ENCODE data around the gene APCDD1L.

APCDD1L gene

GRCh38 chr20:58463256-58463655 lies 51.9 kb downstream of the APCDD1L start:
- no peak for DNase-seq

GRCh38 chr20:58461899-58462298 lies 53.3 kb downstream of the APCDD1L start:
- DNase-seq, result no peak

DNA sequence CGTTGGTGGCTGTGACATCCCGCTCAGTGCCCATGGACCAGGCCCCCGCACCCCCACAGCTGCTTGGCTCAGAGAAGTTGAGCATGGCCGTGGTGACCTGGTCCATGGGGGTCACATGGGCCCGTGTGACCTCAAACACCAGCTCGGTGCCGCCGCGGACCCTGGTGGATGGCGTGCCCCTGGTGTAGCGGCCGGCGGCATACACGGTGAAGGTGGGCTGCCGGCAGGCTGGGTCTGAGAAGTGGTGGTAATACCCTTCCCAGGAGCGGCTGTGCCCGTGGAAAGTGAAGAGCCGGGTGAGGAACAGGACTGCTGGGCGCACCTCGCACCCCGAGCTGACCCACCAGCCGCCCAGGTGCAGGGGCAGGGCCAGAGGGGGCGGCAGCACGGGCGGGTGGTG lies 54.1 kb downstream of the APCDD1L start:
- DNase-seq, result no peak

DNA sequence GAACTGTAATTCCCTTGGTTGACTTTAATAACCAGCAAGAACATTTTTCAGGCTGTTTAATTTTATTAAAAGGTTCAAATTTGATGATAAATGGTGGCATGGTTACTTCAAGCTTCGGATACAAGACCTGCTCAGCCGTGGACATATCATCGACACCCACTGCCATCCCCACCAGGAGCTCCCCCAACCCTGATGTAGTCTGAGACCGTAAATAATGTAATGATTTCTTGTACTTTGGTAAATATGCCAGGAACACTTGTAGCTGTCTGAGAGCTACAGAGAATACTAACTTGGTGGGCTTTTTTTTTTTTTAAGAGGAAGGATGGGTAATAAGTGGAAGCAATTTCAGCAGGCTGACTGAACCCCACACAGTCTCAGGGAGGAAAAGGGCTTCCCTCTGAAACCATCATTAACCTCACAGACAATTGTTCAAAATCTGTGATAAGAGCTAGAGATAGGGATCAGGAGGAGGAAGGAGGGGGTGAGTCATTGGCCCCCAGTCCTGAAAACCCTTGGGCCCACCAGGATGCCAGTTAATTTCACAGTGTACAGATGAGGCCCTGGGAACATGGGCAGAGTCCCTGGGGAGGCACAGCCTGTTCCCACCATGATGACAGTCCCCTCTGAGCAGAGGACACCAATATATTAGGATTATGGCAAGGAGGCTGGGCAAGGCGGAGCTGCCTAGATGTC lies 56.0 kb downstream of the APCDD1L start:
- DNase-seq, result no peak

DNA sequence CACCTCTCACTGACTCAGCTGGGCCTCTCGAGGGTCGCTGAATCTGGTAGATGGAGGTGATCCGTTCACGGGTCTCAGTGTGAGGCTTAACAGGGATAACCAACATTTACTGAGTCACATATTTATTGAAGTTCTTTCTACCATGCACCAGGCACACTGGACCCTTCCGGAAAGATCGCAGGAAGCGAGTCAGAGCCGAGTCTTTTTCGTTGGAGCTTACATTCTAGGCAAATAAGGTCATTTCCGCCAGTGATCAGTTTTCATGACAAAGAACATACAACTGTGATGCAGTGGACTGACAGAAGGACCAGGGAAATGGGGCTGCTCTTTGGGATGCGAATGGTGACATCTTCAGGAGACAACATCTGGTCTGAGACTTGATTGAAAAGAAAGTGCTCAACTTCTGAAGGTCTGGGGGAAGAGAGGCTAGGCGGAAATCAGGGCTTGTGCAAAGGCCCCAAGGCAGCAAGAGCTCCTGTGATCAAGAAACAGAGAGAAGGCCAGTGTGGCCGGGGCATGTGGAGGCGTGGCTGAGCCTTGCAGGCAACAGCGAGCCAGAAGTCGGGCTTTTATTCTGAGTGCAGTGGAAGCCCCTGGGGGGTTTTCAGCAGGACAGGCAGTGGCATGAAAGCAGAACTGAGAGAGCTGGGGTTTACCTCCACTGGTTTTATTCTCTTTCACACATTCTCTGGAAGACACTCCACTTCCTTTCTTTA lies 56.7 kb downstream of the APCDD1L start:
- DNase-seq, result no peak

- DNase-seq, result no peak
Measured at GRCh38 chr20:58457083-58457695, 58.0 kb downstream of the APCDD1L start.

GRCh38 chr20:58454460-58454859 lies 60.7 kb downstream of the APCDD1L start:
- no peak for DNase-seq

DNA sequence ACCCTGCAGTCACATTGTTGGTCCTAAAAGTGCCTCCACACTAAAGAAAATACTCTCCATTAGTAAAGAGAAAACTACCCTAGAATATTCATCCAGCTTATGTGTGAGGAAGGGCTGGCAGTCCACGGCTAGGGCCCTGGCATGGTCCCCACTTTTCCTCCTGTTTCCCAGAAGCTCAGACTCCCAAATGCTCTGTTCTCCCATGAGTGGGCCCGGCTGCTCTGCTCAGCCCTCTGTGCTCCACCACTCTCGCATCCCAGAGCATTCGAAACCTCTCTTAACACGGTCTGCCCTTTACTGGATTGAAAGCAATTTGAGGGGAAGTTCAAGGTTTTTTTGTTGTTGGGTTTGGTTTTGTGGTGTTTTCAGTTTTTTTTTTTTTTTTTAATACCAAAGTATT lies 61.8 kb downstream of the APCDD1L start:
- no peak for DNase-seq

- DNase-seq, result no peak
Measured at GRCh38 chr20:58452667-58453255, 62.4 kb downstream of the APCDD1L start.

DNA sequence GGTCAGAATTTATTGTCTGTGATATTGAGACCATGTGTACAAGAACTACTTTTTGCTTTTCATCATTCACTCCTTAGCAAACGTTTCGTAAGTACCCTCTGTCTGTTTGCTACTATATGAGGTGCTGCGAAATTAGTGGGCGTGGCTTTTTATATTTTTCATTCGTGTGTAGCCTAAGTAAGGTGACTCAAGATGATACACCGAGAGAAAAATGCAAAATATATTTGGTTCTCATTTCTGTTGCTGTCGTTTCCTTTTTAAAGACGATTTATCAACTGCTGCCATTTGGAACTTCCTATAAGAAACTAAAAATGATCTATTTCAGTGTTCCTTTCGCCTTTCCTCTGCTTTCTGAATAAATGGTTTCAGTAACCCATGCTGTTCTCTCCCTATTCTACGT lies 64.9 kb downstream of the APCDD1L start:
- DNase-seq, result no peak

DNA sequence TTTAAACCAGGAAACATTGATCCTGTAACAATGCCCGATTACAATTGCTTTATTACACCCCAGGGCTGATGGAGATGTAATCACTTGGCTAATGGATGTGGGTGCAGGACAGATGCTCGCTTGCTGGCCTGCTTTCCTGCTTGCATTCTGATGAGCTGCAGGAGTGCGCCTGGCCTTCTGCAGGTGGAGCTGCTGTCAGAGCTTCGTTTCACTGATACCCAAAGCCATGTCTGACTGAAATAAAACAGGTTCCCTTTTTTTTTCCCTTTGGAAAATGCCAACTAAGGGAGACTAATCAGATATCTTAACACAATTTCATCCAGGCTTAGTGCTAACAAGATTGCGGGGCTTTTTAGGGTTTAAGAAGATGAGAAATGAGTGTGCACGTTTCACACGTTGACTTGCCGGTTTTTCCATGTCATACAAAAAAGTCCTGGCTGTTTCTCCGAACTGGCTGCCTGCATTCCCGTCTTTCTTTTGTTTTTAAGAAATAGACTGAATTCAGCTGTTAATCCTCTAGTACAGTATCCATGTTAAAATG lies 65.4 kb downstream of the APCDD1L start:
- no peak for DNase-seq

DNA sequence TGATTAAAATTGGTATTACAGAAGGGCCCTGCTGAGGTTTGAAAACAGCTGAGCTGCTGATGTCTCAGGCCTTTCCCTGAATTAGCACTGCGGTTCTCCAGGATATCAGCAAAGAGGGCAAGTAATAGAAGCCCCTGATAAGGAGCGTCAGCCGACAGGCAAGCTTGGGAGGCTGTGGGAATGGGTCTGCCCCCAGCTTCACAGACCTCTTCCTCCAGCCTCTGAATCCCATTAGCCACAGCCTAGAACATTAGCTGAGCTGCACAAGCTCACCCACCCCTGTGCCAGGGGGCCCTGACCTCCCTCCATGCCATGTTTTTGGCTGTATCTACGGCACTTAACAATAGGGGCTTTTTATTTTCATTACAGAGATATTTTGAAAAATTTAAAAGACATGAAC lies 66.2 kb downstream of the APCDD1L start:
- DNase-seq, result no peak

DNA sequence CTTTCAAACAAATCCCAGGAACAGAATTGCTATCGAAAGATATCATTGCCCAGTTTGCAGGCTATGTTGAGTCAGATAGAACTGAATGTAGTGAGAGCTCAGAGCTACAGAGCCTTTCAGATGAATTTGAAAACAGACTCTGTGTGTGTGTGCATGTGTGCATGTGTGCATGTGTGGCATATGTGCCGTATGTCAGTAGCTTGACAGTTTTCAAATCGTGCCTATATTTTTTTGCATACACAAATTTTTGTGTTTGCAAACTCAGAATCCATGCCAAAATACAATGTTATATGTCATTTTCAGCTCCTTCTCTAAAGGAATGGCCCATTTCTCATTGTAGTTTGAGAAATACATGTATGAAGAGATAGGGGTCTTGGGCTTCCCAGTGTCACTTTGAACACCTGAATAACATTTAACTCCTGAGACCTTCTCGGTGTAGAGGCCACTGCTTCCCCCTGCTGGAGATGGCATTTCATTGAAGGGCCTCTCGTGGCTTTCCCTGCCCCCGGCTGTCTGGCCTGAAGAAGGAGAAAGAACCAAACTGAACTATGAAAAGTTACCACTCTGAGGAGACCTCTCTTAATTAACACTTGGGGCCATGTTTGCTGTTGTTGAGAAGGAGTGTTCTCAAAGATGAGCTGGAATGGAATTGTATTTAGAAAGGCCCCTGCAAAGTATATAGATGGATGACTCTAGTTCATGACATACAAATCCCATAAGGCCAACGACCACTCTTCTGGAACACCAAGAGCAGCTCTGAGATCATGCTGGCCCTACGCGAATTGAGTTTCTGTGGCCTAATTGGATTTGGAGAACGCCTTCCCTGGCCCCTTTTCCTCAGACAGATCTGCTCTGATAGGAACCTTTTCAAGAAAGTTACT lies 67.4 kb downstream of the APCDD1L start:
- DNase-seq, result no peak

DNA sequence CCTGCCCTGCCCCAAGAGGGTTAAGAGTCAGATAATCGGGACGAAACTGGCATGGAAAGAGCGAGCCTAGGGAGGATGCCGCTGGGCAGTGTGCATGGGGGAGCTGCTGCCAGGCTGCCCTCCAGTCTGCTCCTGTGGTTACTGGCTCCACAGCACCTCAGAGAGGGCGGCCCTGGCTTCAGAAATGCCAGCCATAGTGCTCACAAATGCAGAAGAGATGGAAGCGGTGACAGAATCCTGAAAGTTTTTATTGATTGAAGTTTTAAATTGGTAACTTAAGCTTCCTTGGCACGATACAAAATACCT lies 68.3 kb downstream of the APCDD1L start:
- DNase-seq, result no peak

- no peak for DNase-seq
Measured at GRCh38 chr20:58446264-58446959, 68.8 kb downstream of the APCDD1L start.

DNA sequence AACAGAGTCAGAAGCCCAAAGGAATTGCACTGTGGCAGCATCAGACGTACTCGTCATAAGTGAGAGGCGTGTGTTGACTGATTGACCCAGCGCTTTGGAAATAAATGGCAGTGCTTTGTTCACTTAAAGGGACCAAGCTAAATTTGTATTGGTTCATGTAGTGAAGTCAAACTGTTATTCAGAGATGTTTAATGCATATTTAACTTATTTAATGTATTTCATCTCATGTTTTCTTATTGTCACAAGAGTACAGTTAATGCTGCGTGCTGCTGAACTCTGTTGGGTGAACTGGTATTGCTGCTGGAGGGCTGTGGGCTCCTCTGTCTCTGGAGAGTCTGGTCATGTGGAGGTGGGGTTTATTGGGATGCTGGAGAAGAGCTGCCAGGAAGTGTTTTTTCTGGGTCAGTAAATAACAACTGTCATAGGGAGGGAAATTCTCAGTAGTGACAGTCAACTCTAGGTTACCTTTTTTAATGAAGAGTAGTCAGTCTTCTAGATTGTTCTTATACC lies 70.4 kb downstream of the APCDD1L start:
- DNase-seq, result no peak

DNA sequence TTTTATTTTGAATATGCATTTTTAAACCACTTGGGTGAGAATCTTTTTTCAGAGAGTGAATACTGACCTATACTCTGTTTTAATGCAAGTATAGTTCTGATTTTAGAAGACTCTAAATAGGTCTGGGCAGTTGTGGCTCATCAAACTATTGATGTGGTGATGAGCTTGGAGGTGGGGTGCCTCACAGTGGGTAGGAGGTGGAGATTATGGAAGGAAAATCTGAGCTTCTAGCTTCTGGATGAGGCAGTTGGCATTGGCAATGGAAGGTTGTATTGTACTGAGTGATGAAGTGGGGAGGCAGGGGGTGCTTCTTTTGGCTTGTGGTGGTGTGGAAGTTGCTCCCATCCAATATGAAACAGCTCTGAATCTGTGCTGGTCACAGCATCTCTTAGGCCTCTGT lies 73.5 kb downstream of the APCDD1L start:
- no peak for DNase-seq

- no peak for DNase-seq
Measured at GRCh38 chr20:58440021-58440767, 75.0 kb downstream of the APCDD1L start.

- DNase-seq, result no peak
Measured at GRCh38 chr20:58438970-58439808, 76.0 kb downstream of the APCDD1L start.
